Calu3 (cell line): ENCODE measurements around the gene P3H4. TPM values are rescaled to one million over a fixed set of nuclear protein-coding genes. Genes with fewer than 3 reads are reported as not detected.

Source experiments
- BruUV-seq: library from RNA; stranded (reverse); fragments of 400-500 nt; replicated peaks from 2 replicates; lab custom pipeline; 2021; lab: Mats Ljungman, UMichigan
- CTCF ChIA-PET: fragments of 300-600 bp; sonication (Branson Sonifier 250); formaldehyde crosslinking; loops from one replicate; lab custom pipeline; 2022; ENCODE audit warnings: antibody characterized with exemption; lab: Charles Lee
- DNase-seq: peaks from one replicate; pipeline ENCODE4 v3.0.0; 2022
- H3K27ac Mint-ChIP-seq: one replicate; pipeline ENCODE4 v1.8.0; 2022; ENCODE audit warnings: mixed read lengths; ENCODE audit not compliant: unreplicated experiment
- H3K27me3 Mint-ChIP-seq: one replicate; pipeline ENCODE4 v1.8.0; 2022; ENCODE audit warnings: mixed read lengths; ENCODE audit not compliant: unreplicated experiment
- H3K36me3 Mint-ChIP-seq: one replicate; pipeline ENCODE4 v1.8.0; 2022; ENCODE audit warnings: mild to moderate bottlenecking, moderate library complexity, mixed read lengths; ENCODE audit not compliant: insufficient read depth, unreplicated experiment
- H3K4me1 Mint-ChIP-seq: one replicate; pipeline ENCODE4 v1.8.0; 2022; ENCODE audit warnings: mild to moderate bottlenecking, low read depth, mixed read lengths; ENCODE audit not compliant: unreplicated experiment
- H3K4me3 Mint-ChIP-seq: one replicate; pipeline ENCODE4 v1.8.0; 2022; ENCODE audit warnings: mild to moderate bottlenecking, low read depth, moderate library complexity, mixed read lengths; ENCODE audit not compliant: unreplicated experiment
- H3K9me3 Mint-ChIP-seq: one replicate; pipeline ENCODE4 v1.8.0; 2022; ENCODE audit warnings: low read depth, mixed read lengths; ENCODE audit not compliant: unreplicated experiment
- CTCF ChIP-seq: fragments of 200-600 bp; IDR thresholded peaks from one replicate; pipeline ENCODE4 v1.8.0; 2022; ENCODE audit warnings: antibody characterized with exemption; ENCODE audit not compliant: unreplicated experiment
- intact Hi-C: fragments of 100-400 bp; cut with micrococcal nuclease; formaldehyde crosslinking; loops from one replicate; pipeline ENCODE4 v1.10.0; 2022; ENCODE audit not compliant: unreplicated experiment
- total RNA-seq: library from RNA; stranded (reverse); gene quantifications from 2 replicates; pipeline ENCODE4 v1.2.3, GENCODE V29; 2022

Gene P3H4
- total RNA-seq, 1 experiment from 2014 or later: 19.9 TPM

DNA sequence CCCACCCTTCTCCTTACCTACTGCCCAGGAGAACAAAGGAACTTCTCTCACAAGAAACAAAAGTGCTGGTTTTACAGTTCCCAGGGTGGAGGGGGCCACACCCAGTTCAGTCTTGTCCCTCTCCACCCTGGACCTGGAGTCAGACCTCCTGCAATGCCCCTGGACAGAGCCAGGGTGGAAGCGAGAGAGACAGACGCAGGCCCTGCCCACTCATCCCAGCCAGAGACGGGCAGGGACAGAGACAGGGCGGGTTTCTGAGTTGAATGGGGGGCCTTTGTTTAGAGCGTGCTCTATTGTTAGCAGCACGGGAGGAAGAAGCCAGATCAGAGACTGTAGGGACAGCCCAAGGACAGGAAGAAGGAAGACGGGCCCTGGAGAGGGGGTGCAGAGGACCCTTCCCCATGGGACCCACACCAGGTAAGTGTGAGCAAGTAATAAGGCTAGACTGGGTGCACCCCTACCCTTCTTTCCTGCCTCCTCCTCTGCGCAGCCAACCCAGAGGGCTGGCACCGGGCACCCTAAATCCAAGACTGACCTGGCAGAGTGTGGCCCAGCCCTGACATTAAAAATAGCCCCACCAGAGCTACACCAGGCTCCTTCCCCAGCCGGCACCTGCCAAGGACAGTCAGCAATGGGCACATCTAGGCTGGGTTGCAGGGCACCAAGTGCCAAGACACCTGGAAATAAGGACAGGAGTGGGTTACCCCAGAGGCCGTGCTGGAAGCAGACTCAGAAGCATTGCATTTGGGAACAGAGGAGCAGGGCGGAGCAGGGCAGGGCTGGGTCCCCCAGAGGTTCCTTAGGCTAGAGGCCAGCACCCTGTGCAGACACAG, 36.1 kb downstream of the P3H4 start:
- Mint-ChIP-seq H3K27ac (peak overlapping the region; percentile 87), H3K36me3 (peaks cover 99% of the 10 kb centered on the region)

GRCh38 chr17:41773731-41774193, 38.0 kb downstream of the P3H4 start:
- peaks cover 100% of the 10 kb centered on the region for H3K36me3 Mint-ChIP-seq
- H3K4me3 Mint-ChIP-seq: peak overlapping the region; percentile 59
- H3K27me3 Mint-ChIP-seq: no peaks in the 10 kb centered on the region
- TF ChIP-seq CTCF: no peak
- H3K27ac Mint-ChIP-seq: peak overlapping the region; percentile 87
- no peak for DNase-seq
- BruUV-seq: TSS peak; percentile 46
- CTCF ChIA-PET: interaction anchor here (0.6 to 7.3 kb wide), 9 partner anchors 10 to 1966 kb away, joined by 3 to 63 read pairs (median 5); partner anchors contain the start of gene JUP
- H3K9me3 Mint-ChIP-seq: no peaks in the 10 kb centered on the region
- peaks cover 73% of the 10 kb centered on the region for H3K4me1 Mint-ChIP-seq
- intact Hi-C loops: loop anchor here (1.0 to 5.0 kb wide), 2 partner anchors 28 to 36 kb away; no protein-coding TSS in a partner anchor

More for the DNA sequence above, 36.1 kb downstream of the P3H4 start:
- Mint-ChIP-seq H3K4me3 (peak overlapping the region; percentile 59), H3K9me3 (no peaks in the 10 kb centered on the region), H3K27me3 (no peaks in the 10 kb centered on the region), H3K4me1 (peaks cover 82% of the 10 kb centered on the region)
- intact Hi-C loops: loop anchor here (1.0 kb wide), 1 partner anchor 9 kb away; no protein-coding TSS in a partner anchor
- TSS peak; percentile 46 for BruUV-seq
- peak; percentile 85 for DNase-seq
- TF ChIP-seq CTCF: no peak
- CTCF ChIA-PET: interaction anchor here (1.3 to 7.3 kb wide), 3 partner anchors 8 to 25 kb away, joined by 8 to 63 read pairs (median 25); partner anchors contain the start of gene JUP

- CTCF ChIA-PET: interaction anchor here (0.7 to 7.3 kb wide), 7 partner anchors 11 to 38 kb away, joined by 3 to 63 read pairs (median 7); partner anchors contain the start of genes JUP and P3H4
- Mint-ChIP-seq H3K27ac (peak overlapping the region; percentile 87), H3K36me3 (peaks cover 100% of the 10 kb centered on the region), H3K9me3 (no peaks in the 10 kb centered on the region), H3K27me3 (no peaks in the 10 kb centered on the region), H3K4me1 (peaks cover 67% of the 10 kb centered on the region), H3K4me3 (peak overlapping the region; percentile 59)
- DNase-seq: peak; percentile 98
- BruUV-seq: no TSS peak
- no peak for TF ChIP-seq CTCF
- intact Hi-C loops: loop anchor here (1.0 to 5.0 kb wide), 2 partner anchors 28 to 36 kb away; no protein-coding TSS in a partner anchor
Measured at GRCh38 chr17:41773190-41773588, 38.6 kb downstream of the P3H4 start.

DNA sequence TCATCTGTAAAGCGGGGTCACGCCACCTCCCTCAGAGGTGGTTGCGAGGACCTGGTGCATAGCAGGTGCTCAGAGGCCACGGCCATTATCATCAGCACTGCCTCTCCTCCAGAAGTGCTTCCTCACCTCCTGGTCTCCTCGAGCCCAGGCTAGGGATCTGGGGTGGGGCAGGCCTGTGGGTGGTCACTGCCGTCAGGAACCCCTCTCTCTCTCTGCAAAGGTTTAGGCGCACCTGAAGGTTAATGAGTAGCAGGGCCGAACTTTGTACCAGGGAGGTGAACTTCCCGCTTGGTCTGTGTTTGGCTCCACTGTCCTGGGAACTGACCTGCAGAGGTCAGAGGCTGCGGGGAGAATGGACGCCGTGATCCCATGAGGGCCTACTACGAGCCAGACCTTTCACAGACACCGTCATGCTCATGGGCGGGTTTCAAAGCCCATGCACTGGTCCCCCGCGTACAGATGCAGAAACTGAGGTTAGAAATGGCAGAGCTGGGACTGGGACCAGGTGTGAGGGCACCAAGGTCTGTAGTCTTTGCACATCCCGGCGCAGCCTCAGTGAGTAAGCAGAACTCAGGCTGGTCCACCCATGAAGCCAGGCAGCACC, 39.1 kb downstream of the P3H4 start:
- peak overlapping the region; percentile 59 for H3K4me3 Mint-ChIP-seq
- BruUV-seq: no TSS peak
- peak overlapping the region; percentile 87 for H3K27ac Mint-ChIP-seq
- intact Hi-C loops: loop anchor here (1.0 to 5.0 kb wide), 2 partner anchors 29 to 35 kb away; no protein-coding TSS in a partner anchor
- DNase-seq: no peak
- H3K4me1 Mint-ChIP-seq: peaks cover 66% of the 10 kb centered on the region
- no peak for TF ChIP-seq CTCF
- CTCF ChIA-PET: interaction anchor here (0.7 to 7.3 kb wide), 6 partner anchors 11 to 39 kb away, joined by 3 to 63 read pairs (median 9); partner anchors contain the start of genes JUP and P3H4
- H3K9me3 Mint-ChIP-seq: no peaks in the 10 kb centered on the region
- peaks cover 100% of the 10 kb centered on the region for H3K36me3 Mint-ChIP-seq
- no peaks in the 10 kb centered on the region for H3K27me3 Mint-ChIP-seq
